ENCODE results near the gene SCN11A.

- no peak for TF ChIP-seq RFX5 (IDR thresholded peaks at IDR 0.05)
- no peak for TF ChIP-seq REST (IDR thresholded peaks at IDR 0.05)
- TF ChIP-seq CTCF (IDR thresholded peaks at IDR 0.05): no peak
- TF ChIP-seq NR3C1 (IDR thresholded peaks at IDR 0.05): no peak
- no peak for TF ChIP-seq CHD2 (IDR thresholded peaks at IDR 0.05; ENCODE audit: low read length, partially characterized antibody)
- no peak for TF ChIP-seq TP53 (CRISPR knock-in tag; IDR thresholded peaks at IDR 0.05)
- TF ChIP-seq POLR2A (IDR thresholded peaks at IDR 0.05; ENCODE audit: low read length): no peak
- TF ChIP-seq POLR2AphosphoS2 (conservative IDR thresholded peaks at IDR 0.05; ENCODE audit: low read length): no peak
- TF ChIP-seq MAZ (IDR thresholded peaks at IDR 0.05; ENCODE audit: borderline replicate concordance, low read depth, low read length): no peak
Measured at GRCh38 chr3:39082666-39083313, 31.0 kb upstream of the SCN11A start.

All from A549 (cell line).